ENCODE data around the gene LONRF3.
A peak's percentile ranks its signal among the peaks of the same experiment; 100 is the strongest.

The LONRF3 gene

DNA sequence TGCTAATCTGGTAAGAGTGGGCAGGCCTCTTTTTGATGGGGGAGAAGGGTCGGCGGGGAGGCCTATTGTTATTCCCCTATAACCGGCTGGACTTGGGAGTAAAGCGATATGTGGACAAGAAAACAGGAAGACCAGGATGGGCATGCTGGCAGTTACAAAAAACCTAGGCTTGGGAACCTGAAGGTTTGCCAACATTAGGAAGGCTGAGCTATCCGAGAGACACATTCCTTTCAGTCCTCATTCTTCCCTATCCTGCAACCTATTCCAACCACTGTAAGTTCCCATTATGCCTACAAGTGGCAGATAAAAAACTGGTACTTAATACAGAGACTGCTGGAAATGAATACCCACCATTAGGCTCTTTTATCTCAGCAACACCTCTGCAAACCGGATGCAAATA, 66.0 kb downstream of the LONRF3 start:
- DNase-seq, result no peak

DNA sequence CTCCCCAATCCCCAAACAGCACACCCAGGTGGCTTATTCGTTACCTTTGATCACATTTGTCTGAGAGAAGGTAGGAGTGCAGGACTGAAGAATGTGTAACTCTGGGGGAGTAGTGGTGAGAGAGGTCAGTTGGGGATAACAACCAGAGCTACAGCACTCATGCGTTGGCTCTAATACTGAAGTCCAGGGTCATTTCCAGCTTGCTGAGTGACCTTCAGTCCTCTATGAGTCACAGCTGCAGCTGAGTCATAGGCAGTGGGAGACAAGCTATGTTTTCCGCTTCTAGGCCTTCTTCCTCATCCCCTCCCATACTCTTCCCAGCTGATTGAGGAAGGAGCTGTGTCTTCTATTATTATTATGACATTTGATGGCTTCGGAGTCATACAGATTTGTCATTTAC, 66.8 kb downstream of the LONRF3 start:
- no peak for DNase-seq

DNA sequence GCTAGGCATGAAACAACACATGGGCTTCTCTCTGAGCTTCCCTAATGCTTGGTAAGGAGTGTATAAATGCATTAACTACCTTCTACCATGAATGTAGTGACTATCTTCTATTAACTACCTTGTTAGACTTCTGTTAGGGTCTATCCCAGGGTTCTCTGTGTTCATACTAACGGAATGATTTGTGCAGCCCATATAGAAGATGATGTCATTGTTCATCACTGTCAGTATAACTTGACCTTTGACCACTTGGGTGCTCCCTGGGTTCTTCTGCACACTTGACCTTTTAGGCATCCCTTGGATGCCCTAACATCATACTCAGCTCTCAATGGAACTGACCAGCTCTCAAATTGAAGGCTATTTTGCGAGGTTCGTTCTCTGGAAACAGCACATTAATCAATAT, 67.6 kb downstream of the LONRF3 start:
- no peak for DNase-seq

GRCh38 chrX:119042996-119043395, 68.6 kb downstream of the LONRF3 start:
- no peak for DNase-seq

DNA sequence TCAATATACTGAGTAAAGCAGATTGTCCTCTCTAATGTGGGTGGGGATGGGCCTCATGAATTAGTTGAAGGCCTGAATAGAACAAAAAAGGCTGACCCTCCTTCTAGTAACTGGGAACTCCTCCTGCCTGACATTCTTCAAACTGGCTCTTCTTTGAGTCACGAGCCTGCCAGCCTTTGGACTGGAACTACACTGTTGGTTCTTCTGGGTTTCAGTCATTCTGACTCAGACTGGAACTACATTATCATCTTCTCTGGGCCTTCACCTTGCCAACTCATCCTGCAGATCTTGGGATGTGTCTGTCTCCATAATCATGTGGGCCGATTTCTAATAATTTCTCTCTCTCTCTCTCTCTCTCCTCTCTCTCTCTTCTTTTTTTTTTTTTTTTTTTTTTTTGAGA, 71.5 kb downstream of the LONRF3 start:
- DNase-seq, result no peak

GRCh38 chrX:119055687-119056086, 81.3 kb downstream of the LONRF3 start:
- DNase-seq, result no peak

DNA sequence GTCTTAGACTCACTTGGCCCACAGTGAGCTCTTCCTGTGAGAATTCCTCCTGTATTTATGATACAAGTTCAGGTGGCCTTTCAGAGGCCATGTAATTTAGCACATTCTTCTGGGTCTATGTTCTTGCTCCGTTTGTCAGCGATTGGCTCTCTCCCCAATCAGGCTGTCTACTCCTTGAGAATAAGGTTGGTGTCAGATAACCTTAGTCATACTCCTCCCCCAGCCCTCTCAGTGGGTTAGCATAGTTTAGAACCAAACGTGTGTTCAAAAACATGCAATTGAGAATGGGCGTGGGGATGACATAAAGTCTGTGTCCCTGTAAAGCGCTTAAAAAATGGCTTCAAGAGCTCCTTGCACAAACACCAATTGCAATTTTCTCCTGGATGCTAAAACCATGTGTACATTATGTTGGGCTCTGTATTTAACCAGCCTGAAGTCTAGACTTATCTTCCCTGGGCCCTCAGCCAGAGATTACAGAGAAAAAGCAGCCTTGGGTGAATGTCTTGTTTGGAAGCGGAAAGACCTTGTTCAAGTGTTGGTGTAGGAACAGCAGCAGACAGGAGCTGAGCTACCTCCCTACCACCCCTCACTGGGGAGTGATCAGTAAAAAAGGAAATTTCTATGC, 88.4 kb downstream of the LONRF3 start:
- DNase-seq, result no peak

- no peak for DNase-seq
Measured at GRCh38 chrX:119063428-119063827, 89.0 kb downstream of the LONRF3 start.

DNA sequence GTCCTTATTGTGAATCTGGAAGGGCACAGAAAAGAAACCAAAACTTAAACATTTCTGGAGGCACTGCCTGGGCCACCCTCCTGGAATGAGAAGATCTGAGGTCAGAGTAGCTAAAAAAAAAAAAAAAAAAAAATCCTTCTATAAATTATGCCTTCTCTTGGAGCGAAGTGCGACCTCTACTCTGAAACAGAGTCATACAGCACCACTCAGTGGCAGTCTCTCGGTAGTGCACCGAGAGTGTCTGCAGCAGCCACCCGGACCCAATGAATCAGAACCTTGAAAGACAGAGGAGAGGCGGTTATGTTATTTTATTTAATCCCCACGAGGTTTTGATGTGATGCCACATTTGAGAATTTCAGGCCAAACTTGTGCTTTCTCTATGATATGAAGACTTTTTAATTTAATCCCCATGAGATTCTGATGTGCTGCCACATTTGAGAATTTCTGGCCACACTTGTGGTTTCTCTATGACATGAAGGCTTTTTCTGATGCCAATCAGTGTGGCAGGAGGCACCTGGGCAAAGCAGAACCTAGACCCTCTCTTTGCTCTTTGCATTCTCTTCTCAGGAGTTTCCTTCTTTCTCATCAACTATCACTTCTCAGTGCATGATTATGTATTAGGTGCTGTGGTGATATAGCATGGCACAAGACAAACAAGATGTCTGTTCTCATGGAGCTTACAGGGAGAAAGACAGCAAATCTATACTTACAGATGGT, 92.8 kb downstream of the LONRF3 start:
- DNase-seq, result peak; percentile 0

Data from DMS153 (cell line).